AG20443 (cell line): ENCODE data around the gene KIRREL3.

Experiments
- DNase-seq: peaks from one replicate; pipeline ENCODE4 v3.0.0; 2012; ENCODE audit warnings: low spot score, mixed read lengths

KIRREL3 gene

DNA sequence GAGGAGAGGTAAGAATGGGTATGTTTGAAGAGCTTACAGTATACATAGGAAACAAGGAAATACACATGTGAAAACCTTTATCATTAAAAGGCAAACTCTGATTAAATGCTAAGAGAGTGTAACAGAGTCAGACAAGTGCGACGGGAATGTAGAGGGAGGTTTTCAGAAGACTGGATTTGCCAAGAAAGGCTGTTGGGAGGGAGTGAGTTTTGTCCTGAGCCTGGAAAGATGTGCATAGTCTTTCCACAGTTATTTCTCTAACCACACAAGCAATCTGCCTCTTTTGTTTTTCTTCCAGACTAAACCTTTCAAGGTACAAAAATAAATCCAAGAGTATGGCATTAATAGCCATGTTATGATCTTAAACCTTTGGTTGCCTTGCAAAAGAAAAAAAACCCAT, 170.9 kb downstream of the KIRREL3 start:
- peak; percentile 32 for DNase-seq

DNA sequence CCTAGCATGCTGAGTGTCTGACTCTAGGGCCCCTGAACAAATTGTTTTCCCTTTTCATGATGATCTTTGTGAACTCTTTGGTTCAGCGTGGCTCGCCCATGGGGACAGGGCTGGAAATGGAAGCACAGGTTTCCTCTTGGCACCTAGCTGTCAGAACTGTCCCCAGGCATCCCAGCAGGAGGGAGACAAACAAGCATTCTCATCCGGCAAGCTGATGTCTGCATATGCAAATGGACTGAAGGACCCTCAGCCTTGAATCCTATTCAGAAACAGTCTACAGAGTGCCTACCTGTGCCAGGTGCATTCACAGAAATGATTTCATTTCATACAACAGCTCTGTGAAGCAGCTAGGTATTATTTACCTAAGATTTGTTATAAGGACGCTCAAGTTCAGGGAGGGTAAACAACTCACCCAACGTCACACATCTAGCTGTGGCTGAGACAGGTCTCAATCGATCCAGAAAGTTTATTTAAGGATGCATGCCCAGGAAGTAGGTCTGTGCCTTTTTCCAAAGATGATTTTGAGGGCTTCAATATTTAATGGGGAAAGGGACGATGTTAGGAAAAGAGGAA, 176.4 kb downstream of the KIRREL3 start:
- DNase-seq, result no peak

DNA sequence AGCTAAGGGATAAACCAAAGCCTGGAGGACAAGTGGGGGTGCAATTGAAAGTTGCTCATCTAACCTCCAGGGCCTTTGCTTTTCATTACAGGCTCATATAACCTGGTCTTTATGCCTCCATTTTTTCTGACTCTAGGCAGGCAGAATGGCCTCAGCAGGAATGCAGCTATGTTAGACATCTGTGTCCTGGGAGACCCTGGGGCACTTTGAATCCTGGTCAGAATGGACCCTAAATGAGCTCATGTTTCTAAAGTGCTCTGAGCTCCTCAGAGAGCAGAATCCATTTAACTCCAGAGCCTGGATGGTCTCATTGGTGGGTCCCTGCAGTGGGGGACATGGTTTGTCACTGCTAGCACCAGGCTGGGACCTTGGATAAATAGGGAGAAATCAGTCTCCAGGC, 177.3 kb downstream of the KIRREL3 start:
- DNase-seq, result no peak

DNA sequence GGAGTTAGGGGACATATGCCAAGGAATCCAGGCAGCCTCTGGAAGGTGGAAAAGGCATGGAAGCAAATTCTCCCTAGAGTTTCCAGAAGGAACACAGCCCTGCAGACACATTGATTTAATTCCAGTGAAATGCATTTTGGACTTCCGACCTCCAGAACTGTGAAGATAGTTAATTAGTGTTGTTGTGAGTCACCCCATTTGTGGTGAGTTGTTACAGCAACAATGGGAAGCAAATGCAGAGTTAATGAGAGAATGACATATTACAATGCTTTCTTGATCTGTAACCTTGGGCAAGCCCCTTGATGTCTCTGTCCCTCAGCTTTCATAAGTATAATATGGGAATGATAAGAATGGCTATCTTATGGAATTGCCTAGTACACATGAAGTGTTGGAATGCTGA, 178.7 kb downstream of the KIRREL3 start:
- no peak for DNase-seq

DNA sequence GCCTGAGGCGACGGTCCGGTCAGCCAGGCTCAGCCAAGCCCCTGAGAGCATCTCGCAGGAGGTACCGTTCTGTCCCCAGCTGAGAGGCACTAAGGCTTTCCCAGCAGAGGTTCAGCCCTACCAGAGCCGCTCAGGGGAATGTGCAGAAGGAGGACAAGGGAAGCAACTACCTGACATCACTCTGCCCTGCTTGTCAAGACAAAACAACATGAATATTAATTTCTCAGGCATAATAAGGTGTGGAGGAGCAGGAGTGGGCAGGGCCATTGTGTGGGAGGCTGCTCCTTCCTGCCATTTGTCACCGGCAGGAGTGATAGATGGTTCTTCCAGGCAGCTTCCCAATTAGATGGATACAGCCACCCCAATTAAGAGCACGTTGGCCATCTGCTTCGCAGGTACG, 181.4 kb downstream of the KIRREL3 start:
- DNase-seq, result no peak

DNA sequence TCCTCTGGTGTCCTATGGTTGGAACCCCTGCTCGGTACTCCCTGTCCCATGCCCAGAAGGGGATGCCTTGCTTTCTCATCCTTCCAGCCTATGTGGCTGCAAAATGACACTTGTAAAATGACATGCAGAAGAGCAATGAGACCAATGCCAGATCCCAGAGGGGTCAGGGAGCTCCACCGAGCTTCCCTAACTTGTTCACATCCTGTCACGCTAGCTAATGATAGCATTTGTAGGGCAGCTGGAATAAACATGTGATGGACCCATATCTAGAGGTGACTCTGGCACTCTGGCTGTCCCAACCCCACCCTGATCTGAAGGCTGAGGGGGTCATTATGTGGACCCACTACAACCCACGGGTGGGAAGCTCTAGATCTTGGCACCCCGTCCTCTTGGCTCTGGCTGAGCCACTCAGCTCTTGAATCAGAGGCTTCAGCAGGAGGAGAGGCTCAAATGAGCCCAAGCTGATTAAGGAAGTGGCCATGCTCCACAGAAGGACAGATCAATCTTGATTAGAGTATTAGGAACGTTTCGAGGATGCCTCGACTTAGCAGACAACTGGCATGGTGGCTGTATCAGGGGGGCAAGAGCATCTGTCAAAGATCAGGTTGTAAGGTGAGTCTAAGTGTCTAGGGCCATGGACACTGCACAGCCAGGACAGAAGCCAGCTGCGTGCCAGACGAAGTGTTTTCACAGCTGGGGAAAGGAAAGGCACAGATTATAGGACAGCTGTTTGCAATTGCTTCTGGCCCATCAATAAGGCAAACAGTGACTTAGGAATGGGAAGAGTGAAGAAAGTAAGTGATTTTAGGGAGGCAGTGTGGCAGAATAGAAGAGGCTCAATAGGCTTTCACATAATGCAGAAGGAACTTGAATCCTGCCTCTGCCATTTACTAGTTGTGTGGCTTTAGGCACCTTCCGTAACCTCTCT, 182.8 kb downstream of the KIRREL3 start:
- peak; percentile 45 for DNase-seq

DNA sequence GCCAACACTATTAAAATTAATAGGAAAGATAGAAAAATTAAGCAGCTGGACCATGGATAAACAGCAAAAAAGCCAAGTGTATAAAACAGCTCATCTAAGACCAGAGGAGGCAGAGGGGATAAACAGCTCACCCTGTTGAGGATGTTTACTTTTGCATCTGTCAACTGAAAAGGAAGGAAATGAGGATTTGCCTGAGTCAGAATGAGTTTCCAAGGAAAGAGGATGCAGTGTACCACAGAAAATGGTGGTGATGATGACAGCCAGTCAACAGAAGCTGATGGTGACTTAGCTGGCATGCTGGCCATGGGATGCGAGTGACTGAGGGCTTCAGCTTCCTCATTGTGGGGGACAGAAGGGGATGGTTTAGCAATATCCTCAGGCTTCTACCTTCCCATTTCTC, 183.5 kb downstream of the KIRREL3 start:
- peak; percentile 34 for DNase-seq

DNA sequence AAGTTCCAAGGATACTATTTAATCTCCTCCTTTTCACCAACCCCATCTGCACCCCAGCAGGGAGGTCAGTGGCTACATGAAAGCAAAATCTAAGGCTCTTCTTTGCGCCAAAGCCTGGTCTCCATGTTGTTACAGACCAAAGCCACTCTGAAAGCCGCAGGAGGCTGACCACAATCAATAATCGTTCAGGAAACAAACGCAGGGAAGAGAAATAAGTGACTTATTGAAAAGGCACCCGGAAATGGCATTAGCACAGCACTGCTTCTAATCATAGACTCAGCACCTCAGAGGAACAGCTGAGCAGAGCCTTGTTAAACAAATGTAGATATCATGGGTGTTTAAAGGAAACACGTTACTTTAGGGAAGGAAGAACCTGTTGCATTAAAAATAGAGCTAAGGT, 183.9 kb downstream of the KIRREL3 start:
- DNase-seq, result no peak

DNA sequence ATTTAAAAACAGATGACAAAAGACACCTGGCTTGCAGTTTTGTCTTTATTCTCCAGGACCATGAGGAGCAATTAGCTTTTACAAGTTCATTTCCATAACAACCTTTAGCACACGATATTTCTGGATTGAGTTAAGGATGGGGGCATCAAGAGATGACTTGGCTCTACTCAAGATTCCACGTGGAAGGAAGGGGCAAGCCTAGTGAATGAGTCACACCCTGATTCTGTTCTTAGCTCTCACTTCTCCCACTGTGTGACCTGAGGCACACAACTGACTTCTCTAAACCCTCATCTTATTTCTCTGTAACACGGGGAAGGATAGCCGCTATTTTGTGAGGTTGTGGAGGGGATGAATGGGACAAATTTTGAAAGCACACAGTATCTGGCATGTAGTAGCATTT, 185.5 kb downstream of the KIRREL3 start:
- DNase-seq, result peak; percentile 48

DNA sequence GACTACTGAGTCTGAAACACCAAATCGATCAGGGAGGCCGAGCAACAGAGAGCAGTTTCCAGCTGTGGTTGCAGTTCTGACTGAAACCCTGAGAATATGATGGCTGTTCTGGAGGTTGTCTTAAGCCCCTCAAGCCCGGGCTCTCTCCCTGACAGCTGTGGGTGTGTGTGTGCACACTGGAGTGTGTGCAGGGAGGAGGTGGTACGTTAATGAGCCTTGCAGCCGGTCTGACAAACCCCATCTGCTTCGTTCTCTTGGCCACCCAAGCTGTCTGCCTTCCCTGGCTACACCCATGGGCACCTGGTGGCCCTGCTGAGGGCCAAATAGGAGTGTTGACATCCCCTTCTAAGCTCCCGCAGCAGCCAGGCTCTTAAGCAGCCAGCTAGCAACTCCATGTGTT, 189.8 kb downstream of the KIRREL3 start:
- DNase-seq, result no peak

DNA sequence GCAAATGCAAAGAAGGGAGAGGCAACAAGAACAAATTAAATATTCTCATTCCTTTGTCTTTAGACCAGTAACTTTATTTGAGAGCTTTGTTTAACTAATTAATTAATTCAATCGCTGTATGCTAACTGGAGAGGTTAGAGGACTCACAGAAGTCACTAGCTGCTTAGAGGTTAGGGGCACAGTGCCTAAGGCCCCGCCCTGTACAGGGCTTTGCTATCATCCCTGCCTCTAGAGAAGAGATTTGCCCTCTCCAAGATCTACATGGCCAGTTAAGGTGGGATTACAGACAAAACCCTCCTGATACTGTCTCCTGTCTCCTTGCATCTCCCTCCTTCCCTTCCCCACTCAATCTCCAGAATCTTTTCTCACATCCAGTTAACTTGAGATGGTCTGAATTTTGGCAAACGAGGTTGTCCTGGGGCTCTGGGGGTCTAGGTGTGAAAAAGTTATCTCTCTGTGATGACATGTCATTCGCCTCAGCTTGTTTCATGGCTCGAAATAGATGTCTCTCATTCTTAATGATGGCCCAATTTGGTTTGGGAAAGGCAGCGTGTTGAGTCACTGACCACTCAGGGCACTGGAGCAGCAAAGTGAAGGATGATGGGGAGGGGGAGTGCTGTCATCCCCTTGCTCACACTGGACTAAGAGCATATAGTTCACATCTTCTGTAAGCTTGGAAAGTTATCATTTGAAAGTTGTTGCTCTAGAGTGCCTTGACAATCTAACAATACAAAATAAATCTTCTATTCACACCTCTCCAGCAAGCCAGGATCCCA, 190.9 kb downstream of the KIRREL3 start:
- DNase-seq, result no peak

DNA sequence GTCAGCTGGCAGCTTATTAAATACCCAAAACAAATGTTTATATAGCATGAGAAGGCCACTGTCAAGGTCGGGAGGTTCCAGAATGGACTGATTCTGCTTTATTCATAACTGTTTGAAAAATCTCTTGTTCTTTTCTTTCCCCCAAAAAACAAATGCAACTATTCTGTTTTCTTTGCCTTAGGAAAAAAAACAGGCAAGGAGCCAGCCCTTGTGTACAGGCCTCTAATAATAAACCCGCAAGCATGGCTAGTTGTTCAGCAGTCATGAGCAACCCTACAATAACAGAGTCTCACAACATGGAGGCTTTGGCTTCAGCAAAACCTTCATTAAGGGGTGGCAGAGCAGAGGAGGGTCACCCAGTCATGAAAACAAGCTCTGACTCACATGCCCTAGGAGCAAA, 191.7 kb downstream of the KIRREL3 start:
- DNase-seq, result no peak

DNA sequence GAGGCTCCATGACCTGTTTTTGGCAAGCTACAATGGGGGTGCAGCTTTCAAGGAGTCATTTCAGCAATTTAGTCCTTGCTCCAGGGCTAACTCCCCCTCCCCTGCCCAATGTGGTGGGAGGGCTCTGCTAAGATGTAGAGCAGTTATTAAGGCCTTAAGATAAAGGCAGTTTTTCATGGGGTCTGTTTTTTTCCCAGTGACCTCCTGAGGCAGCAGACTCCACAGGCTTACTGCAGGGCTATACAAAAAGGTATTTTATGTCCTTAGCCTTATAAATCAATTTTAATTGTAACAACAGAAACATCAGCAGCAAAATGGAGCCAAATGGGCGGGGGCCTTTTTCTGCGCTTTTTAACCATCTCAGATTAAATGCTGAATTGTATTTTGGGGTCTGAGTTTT, 192.3 kb downstream of the KIRREL3 start:
- DNase-seq, result no peak

DNA sequence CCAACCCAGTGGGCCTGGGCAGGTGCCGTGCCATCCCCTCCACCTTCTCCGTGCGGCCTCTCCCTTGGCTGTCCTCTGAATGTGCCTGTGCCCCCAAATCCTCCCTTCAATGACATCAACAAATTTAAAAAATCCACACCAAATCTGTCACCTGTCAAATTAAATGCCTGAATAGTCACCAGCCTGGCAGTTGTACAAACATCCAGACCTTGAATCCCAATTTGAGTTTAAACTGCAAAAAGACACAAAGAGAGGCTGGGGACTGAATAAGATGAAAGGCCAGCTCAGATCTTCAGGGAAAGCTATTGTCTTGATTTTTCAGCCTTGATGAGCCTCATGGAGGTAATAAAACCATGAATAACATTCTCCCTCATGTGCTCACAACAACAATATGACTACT, 194.7 kb downstream of the KIRREL3 start:
- no peak for DNase-seq

DNA sequence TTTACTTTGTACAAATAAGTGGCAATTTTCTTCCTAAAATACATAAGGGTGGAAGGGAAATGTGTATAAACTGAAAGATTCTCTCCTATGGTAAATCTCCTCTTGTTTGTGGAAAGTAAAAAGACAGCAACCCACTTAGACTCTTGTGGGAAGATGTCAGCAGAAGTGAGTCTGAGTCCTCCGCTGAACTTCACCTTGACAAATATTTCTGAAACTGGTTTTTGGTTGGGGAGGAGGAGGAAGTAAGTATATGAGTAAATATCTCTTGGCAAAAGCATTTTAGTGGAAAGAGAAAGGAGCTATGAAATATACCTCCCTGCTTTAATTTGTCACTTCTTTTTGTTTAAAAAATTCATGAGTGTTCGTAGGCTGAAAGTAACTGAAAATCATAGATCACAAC, 196.2 kb downstream of the KIRREL3 start:
- no peak for DNase-seq

DNA sequence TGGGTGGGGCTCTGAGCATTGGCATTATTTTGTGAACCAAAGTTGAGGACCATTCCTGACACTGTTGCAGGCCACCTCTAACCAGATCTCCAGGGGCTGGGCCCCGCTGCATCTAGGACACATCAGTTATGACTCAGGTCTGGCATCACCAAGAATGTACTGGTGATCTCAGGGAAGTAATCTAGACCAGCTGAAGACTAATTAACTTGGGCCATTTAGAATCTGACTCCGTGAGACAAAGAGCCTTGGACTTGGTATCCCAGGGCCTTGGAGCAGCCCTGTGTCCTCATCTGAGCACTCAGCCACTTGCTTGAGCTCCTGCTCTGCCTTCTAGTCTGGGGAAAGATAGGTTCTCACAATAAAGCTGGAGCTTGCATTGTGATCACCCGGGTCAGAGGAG, 200.6 kb downstream of the KIRREL3 start:
- DNase-seq, result peak; percentile 92

DNA sequence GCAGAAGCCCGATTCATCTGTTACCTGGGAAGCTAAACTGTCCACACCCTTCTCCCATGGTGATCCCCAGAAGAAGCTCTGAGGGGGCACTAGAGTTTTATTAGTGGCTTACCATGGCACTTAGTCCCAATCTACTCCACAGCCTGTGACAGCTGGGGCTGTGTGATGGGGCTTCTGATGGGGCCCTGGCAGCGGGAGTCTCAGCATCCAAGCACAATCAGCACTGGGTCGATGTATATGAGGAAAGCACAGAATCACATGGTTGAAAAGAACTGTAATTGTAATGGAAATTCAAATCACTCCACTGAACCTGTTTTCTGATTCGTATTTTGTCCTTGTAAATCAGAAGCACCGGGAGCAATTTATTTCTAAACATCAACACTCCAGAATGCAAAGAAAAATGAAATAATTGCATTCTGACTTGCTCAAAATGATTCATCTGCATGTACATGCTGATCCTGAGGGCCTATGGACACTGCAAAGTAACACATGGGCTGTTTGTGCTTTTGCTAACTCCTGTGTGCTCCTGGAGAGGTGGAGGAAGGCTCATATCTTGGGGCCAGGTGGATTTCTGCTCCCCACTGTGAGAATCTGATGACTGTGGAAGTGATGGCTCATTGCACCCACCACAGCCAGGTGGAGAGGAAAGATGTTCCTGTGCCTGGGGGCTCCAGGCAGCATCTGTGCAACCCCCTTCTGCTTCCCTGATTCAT, 203.0 kb downstream of the KIRREL3 start:
- DNase-seq, result no peak

DNA sequence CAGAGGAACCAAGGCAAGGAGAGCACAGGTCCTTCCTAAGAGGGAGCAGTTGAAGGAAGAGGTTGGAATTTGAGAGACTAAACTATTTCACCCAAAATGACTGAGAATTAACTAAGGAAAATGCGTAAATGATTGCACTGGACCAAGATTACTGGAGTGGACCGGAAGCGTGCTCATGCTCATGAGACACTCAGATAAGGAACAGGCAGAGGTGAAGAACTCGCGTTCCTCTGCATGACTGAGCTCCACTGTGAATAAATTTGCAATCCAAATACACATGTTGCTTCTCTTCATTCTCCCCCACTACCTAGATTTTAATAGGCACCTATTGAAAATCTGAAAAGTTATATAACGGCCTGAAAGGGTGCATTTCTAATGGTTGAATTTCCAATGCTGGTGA, 207.0 kb downstream of the KIRREL3 start:
- DNase-seq, result no peak

DNA sequence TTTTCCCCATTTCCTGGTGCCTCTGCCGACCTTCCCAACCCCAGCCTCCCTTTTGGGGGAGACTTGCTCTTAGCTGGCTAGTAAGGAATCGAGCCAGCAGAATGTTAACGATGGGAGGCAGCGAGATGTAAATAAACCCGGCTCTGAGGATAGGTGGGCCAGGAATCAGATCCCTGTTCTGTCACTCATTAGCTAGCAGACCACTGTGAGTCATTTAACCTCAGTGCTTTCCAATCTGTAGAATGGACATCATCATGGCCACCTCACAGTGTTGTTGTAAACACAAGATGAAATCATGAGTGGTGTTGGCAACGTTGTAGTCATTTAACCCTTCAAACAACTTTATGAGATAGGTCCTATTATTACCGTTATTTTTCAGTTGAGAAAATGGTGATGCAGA, 208.6 kb downstream of the KIRREL3 start:
- no peak for DNase-seq

DNA sequence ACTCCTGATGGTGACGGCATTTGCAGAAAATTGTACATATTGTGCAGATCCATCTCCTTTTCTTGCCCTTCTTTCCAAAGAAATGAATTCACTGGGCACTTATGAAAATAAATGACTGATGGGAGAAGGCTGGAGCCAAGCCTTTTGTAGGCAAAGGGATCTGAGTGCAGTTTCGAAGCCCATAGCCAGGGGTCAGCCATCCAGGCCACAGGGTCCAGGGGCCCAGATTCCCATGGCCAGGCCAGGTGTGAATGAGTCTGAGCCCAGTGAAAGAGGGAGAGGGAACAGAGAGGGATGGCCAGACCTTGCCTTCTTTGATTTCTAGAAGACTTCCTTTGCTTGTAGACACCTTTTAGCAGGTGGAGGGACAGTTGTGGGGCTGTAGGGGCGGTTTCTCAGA, 209.1 kb downstream of the KIRREL3 start:
- DNase-seq, result no peak

DNA sequence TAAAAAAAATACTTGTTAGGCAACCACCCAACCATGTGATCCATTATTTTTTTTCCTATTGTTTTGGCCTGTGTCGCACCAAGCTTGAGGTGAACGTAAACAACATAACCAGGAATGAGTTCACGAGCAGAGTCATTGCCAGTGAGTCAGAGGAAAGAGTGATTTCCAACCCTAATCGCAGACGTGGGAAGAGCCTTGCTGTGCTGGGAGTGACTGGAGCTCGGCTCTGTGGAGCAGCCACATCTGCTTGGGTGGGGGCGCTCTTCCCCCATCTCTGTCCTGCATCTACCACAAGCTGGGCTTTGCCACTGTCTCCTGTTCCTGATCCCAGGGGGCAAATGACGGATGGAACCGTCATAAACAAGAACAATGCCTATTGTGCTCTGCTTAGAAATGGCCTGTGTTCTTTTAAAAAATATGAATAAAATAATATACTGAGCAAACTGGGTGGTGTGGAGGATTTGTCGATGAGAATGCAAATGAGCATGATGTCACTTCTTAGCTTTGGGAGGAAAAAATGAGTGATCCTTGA, 210.0 kb downstream of the KIRREL3 start:
- peak; percentile 92 for DNase-seq

DNA sequence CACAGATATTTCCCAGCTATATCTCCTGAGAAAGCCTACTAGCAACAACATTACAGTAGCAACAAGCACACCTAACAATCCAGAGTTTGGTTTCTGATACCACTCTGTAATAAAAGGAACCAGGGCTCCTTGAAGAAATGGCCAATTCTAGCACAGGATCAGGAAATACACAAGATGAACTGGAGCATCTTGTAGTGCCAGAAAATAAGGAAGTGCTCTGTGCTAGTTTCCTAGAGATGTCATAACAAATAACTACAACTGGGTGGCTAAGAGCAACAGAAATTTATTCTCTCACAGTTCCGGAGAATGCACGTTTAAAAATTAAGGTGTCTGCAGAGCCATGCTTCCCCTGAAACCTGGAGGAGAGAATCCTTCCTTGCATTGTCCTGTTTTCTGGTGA, 217.8 kb downstream of the KIRREL3 start:
- no peak for DNase-seq
